ENCODE results near the gene USP2. TPM values are rescaled to one million over a fixed set of nuclear protein-coding genes. Genes with fewer than 3 reads are reported as not detected.
A peak's percentile ranks its signal among the peaks of the same experiment; 100 is the strongest.

The USP2 gene
- total RNA-seq, 2 donors from 2014 or later = 0.68 to 2.1 TPM

- Histone ChIP-seq H3K4me3 (peak within 1 kb of the TSS; percentile 87), H3K4me1 (ENCODE audit: control insufficient read depth in 1 of 2, low read depth in 2 of 2) (peaks cover 17 to 41% of the 10 kb centered on the region in 2 donors), H3K27me3 (replicated peaks; ENCODE audit: insufficient read depth) (no peaks in the 10 kb centered on the region), H3K9me3 (no peaks in the 10 kb centered on the region), H3K27ac (peak within 1 kb of the TSS; percentile 71 to 84), H3K36me3 (no peaks in the 10 kb centered on the region)
- peak; percentile 97 for ATAC-seq (ENCODE audit: insufficient number of reproducible peaks, low FRiP score, low read depth)
- peak; percentile 91 for DNase-seq (ENCODE audit: low spot score)
- TF ChIP-seq, protein P1, sequence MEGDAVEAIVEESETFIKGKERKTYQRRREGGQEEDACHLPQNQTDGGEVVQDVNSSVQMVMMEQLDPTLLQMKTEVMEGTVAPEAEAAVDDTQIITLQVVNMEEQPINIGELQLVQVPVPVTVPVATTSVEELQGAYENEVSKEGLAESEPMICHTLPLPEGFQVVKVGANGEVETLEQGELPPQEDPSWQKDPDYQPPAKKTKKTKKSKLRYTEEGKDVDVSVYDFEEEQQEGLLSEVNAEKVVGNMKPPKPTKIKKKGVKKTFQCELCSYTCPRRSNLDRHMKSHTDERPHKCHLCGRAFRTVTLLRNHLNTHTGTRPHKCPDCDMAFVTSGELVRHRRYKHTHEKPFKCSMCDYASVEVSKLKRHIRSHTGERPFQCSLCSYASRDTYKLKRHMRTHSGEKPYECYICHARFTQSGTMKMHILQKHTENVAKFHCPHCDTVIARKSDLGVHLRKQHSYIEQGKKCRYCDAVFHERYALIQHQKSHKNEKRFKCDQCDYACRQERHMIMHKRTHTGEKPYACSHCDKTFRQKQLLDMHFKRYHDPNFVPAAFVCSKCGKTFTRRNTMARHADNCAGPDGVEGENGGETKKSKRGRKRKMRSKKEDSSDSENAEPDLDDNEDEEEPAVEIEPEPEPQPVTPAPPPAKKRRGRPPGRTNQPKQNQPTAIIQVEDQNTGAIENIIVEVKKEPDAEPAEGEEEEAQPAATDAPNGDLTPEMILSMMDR (IDR thresholded peaks at IDR 0.05) = no peak
These were observed 47.1 kb downstream of the USP2 start, which contains the start of gene RNF26 for GRCh38 chr11:119334174-119334930. RNF26 (plus strand) TSS chr11:119334527; CDS start chr11:119335123, 596 bp downstream.

DNA sequence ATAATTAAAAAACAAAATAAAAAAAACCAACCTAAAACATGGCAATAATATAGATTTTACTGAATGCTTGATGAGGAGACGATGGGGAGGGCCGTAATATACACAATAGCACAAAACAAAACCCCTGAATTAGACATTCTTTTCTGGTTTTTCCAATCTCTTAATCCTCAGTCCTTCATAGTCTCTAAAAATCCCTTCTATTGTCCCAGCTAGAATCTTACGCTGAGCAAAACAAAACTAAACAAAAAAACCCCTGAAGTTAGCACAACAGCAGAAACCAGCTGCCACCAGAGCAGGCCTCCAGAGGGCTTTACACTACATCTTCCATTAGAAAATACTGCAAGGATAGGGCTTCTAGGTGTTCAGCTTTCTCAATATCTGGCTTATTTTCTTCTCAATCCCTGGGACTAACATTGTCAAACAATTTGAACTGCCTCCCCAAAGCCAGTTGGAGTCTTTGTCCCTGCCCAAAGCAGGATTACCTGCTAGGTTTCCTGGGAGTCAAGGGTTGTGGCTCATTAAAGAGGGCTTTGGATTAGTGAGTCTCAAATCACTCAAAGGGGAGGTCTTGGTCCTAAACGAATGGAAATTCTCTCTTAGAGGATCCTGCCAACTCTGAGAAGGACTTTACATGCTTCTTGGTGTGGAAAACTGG lies 49.3 kb downstream of the USP2 start:
- Histone ChIP-seq H3K4me3 (no peak overlapping the region), H3K9me3 (no peaks in the 10 kb centered on the region), H3K4me1 (ENCODE audit: control insufficient read depth in 1 of 2, low read depth in 2 of 2) (peaks cover 10 to 20% of the 10 kb centered on the region in 2 donors), H3K36me3 (no peaks in the 10 kb centered on the region), H3K27me3 (replicated peaks; ENCODE audit: insufficient read depth) (no peaks in the 10 kb centered on the region), H3K27ac (no peak overlapping the region)
- TF ChIP-seq, protein P1 (IDR thresholded peaks at IDR 0.05) = no peak
- no peak for ATAC-seq (ENCODE audit: insufficient number of reproducible peaks, low FRiP score, low read depth)
- no peak for DNase-seq (ENCODE audit: low spot score)

GRCh38 chr11:119330237-119330636 lies 51.3 kb downstream of the USP2 start:
- ATAC-seq (ENCODE audit: insufficient number of reproducible peaks, low FRiP score, low read depth) (no peak), DNase-seq (ENCODE audit: low spot score) (no peak)
- peaks cover 4 to 5% of the 10 kb centered on the region in 2 donors for H3K4me1 ChIP-seq (ENCODE audit: control insufficient read depth in 1 of 2, low read depth in 2 of 2)
- no peak overlapping the region for H3K4me3 ChIP-seq
- TF ChIP-seq, protein P1 (IDR thresholded peaks at IDR 0.05) = no peak
- H3K9me3 ChIP-seq = no peaks in the 10 kb centered on the region
- no peaks in the 10 kb centered on the region for H3K27me3 ChIP-seq (replicated peaks; ENCODE audit: insufficient read depth)
- H3K27ac ChIP-seq = no peak overlapping the region
- H3K36me3 ChIP-seq = no peaks in the 10 kb centered on the region

GRCh38 chr11:119329320-119329719 lies 52.2 kb downstream of the USP2 start:
- no peaks in the 10 kb centered on the region for H3K36me3 ChIP-seq
- H3K4me1 ChIP-seq (ENCODE audit: control insufficient read depth in 1 of 2, low read depth in 2 of 2) = no peaks in the 10 kb centered on the region
- ATAC-seq (ENCODE audit: insufficient number of reproducible peaks, low FRiP score, low read depth) (no peak), DNase-seq (ENCODE audit: low spot score) (no peak)
- TF ChIP-seq, protein P1 (IDR thresholded peaks at IDR 0.05) = no peak
- H3K27ac ChIP-seq = no peak overlapping the region
- H3K9me3 ChIP-seq = no peaks in the 10 kb centered on the region
- H3K27me3 ChIP-seq (replicated peaks; ENCODE audit: insufficient read depth) = no peaks in the 10 kb centered on the region
- H3K4me3 ChIP-seq = no peak overlapping the region

GRCh38 chr11:119324189-119324588 lies 57.3 kb downstream of the USP2 start:
- Histone ChIP-seq H3K4me3 (no peak overlapping the region), H3K36me3 (no peaks in the 10 kb centered on the region), H3K27ac (no peak overlapping the region), H3K4me1 (ENCODE audit: control insufficient read depth in 1 of 2, low read depth in 2 of 2) (peaks cover 15 to 39% of the 10 kb centered on the region in 2 donors), H3K27me3 (replicated peaks; ENCODE audit: insufficient read depth) (no peaks in the 10 kb centered on the region), H3K9me3 (no peaks in the 10 kb centered on the region)
- DNase-seq (ENCODE audit: low spot score) (no peak), ATAC-seq (ENCODE audit: insufficient number of reproducible peaks, low FRiP score, low read depth) (no peak)
- TF ChIP-seq, protein P1 (IDR thresholded peaks at IDR 0.05) = no peak
